HL-60 (cell line): Measurements from ENCODE around the gene ACTN2.

Experiments
- CTCF ChIP-seq: IDR thresholded peaks from one replicate; pipeline ENCODE4 v1.5.1; 2011; ENCODE audit warnings: low read length, control low read depth, inconsistent platforms; ENCODE audit not compliant: insufficient read depth
- POLR2AphosphoS5 ChIP-seq: IDR thresholded peaks from 2 replicates; pipeline ENCODE4 v1.6.1; 2012; ENCODE audit warnings: low read depth

- TF ChIP-seq CTCF (no peak), POLR2AphosphoS5 (no peak)
These were observed 3.6 kb downstream of the ACTN2 start for GRCh38 chr1:236689713-236690569.
